Iris pigment epithelial cell (primary cell): Measurements from ENCODE around the gene APMAP.

ENCODE experiments used
- DNase-seq: peaks from one replicate; pipeline ENCODE4 v3.0.0-alpha.2; 2011; ENCODE audit warnings: low read depth

APMAP gene

GRCh38 chr20:24965065-24965919 is 27.3 kb downstream of the APMAP start:
- no peak for DNase-seq

- no peak for DNase-seq
Observed at GRCh38 chr20:24964506-24964840, 28.1 kb downstream of the APMAP start.

DNA sequence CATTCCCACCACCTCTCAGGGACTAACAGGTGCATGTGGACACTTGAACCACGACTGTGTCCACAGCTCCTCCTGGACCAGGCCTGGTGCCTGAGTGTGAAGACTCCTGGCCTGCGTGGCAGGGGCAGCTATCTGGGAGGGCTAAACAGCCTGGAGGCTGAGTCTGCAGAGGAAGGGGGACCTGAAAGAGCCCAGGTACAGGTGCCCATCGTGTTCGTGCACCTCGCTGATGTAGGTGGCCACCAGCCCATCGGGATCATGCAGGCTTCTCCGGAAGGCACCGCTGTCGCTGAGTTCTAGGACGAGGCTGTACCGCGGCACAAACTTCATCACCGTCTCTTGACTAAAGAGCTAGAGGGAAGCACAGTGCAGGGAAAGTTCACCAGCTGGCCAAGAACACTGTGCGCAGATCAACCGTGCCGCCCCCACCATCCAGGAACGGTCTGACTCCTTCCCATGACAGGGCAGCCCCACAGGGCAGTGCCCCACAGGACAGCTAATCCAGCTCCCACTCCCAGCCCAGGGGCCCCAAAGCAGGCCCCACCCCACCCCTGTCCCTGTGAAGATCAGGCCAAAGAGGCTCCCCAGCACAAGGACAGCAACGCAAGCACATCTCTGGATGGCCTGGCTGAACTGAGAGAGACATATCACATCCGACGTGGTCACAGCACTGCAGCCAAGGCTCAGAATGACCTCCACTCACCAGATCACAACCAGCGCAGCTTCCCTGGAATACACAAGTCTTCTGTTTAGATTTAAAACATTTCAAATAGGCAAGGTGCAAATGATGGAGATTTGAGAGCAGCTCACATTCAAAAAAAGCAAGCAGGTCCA is 28.7 kb downstream of the APMAP start:
- no peak for DNase-seq

GRCh38 chr20:24962510-24962909 is 30.0 kb downstream of the APMAP start:
- no peak for DNase-seq

DNA sequence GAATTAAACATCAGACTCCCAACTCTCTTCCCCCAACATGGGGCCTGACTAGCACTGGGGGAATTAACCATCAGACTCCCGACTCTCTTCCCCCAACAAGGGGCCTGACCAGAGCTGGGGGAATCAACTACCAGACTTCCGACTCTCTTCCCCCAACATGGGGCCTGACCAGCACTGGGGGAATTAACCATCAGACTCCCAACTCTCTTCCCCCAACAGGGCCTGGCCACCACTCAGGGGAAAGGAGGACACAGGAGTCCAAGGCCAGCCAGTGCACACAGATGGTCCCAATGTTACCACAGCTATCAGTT is 30.4 kb downstream of the APMAP start:
- DNase-seq = no peak

DNA sequence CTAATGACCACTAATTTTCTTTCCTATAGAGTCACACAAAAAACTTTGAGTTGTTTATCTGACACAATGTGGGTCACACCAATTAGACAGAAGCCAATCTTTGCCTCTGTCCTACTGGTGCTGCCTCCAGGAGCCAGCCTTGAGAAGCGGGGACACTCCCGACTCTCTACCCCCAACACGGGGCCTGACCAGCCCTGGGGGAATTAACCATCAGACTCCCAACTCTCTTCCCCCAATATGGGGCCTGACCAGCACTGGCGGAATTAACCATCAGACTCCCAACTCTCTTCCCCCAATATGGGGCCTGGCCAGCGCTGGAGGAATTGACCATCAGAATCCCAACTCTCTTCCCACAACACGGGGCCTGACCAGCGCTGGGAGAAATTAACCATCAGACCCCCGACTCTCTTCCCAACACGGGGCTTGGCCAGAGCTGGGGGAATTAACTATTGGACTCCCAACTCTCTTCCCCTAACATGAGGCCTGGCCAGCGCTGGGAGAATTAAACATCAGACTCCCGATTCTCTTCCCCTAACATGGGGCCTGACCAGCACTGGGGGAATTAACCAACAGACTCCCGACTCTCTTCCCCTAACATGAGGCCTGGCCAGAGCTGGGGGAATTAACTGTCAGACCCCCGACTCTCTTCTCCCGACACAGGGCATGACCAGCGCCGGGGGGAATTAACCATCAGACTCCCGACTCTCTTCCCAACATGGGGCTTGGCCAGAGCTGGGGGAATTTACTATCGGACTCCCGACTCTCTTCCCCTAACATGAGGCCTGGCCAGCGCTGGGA is 31.0 kb downstream of the APMAP start:
- DNase-seq = no peak

GRCh38 chr20:24960861-24961260 is 31.7 kb downstream of the APMAP start:
- DNase-seq = no peak

DNA sequence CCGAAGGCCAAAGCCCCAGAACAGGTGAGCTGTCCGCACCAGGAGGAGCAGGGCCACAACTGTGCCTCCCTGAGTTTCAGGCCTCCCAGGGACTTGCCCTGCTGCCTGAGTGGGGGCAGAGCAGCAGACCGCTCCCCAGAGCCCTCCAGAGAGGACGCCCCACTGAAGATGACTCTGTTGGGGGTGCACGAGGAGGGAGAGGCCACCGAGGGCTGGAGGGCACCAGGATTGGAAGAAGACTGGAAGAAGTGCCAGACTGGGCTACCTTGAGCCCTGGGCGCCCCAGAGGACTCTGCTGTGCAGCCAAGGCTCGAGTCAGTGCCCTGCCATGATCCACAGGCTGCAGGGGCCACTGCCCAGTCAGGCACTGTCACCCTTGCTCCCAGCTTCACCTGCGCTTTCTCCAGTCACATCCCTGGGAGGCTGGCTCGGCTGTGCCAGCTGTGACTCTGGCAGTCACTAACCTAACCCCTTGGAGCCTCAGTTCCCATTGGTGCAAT is 32.2 kb downstream of the APMAP start:
- no peak for DNase-seq

GRCh38 chr20:24959591-24960301 is 32.8 kb downstream of the APMAP start:
- no peak for DNase-seq

DNA sequence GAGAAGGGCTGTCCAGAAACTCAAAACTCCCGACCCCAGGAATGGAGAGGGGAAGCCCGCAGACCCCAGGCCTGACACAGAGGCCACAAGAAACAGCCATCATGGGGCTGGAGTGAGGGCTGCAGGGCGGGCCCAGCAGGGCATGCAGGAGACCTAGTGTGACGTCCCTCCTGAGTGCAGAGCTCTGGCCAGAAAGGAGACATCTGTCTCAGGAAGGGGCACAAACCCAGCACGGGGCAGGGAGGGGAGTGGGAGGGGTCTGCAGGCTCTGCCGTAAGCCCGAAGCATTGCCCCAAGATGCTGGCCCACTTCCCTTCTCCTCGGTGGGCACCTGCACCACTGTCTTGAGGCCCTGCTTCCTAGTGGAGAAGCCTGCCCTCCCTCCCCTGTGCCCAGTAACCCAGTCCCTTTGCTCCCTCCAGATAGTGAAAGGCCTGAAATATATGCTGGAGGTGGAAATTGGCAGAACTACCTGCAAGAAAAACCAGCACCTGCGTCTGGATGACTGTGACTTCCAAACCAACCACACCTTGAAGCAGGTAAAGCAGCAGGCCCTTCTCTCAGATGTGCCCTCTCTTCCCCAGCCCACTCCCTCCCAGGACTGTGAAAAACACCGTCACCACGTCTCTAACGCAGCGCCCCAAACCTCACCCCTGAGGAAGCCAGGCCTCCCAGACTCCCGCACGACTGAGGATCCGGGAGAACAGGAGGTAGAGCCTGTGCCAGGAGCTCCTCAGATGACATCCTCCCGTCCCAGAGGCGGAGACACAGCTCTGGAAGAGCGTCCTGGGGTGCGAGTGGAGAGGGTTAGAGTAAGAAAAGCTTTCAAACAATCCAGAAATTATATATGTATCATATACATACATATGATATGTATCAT is 33.8 kb downstream of the APMAP start:
- DNase-seq = no peak

- DNase-seq = no peak
Observed at GRCh38 chr20:24957326-24958016, 35.1 kb downstream of the APMAP start.

GRCh38 chr20:24956001-24956841 is 36.3 kb downstream of the APMAP start:
- no peak for DNase-seq

GRCh38 chr20:24955045-24955444 is 37.5 kb downstream of the APMAP start:
- no peak for DNase-seq

- no peak for DNase-seq
Observed at GRCh38 chr20:24954566-24954965, 38.0 kb downstream of the APMAP start.

- no peak for DNase-seq
Observed at GRCh38 chr20:24954151-24954550, 38.4 kb downstream of the APMAP start.

DNA sequence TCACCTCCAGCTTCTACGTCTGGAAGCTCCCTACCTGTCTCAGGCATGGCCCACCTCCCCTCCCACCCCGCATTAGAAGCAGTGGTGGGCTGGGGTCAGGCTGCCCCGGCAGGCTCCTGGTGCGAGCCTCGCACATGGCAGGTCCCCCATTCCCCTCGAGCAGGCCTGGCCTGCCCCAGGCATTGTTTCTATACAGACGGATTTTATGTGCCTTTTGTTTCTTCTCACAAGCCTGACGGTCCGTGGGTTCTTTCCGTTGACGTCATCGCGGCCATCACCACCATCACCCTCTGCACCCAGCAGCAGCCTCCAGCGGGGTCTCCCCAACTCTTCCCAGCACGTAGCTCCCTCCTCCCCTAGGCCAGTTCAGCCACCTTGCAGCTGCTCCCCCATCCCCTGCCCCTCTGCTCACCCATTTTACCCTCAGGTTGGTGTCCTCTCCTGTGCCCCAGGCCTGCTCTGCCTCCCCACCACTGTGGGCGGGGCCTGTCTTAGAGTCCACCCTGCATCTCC is 38.9 kb downstream of the APMAP start:
- no peak for DNase-seq

- DNase-seq = no peak
Observed at GRCh38 chr20:24953209-24953575, 39.4 kb downstream of the APMAP start.

DNA sequence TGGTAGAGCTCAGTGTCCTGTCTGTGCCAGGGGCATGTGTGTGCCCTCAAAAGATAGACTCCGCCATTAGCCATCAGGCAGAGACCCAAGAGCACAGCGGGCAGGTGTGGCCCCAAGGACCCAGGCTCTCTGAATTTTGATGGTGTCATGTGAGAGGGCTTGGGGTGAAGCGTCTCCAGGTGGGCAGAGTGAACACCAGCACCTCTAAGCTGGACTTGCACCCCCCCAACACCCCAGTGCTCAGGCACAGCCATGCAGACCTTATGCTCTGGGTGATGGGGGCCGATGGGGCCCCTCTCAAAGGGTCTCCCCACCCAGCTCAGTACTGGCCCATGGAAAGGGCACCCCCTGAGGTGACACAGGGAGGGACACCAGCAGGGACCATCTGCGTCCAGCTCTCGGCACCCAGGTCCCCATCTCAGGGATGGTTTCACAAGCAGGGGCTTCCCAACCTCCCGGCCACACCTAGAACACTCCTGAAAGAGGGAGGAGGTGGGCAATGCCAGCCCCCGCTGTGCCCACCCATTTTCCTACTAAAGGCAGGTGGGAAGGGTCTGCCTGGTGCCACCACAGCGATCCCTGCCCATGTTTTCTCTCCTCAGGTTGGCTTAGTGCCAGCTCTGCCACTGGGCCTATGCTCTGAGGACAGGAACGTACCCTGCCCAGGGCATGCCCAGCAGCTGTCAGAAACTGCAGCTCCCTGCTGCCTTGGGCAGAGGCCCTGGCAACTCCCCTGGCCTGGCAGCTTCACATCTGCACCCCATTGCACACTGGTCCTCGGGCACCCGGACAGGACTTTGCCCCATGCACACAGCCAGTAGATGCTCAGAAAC is 40.0 kb downstream of the APMAP start:
- no peak for DNase-seq
